Cerebellar nuclear complex (tissue), 1 donor: Measurements from ENCODE around the gene MYLK.

ENCODE experiments used
- DNase-seq, 2 experiments: peaks; one replicate each; lab custom pipeline; 2025; lab: John Stamatoyannopoulos, UW

MYLK gene

GRCh38 chr3:123698813-123699212 lies 185.3 kb downstream of the MYLK start:
- no peak for DNase-seq

GRCh38 chr3:123696808-123697207 lies 187.3 kb downstream of the MYLK start:
- DNase-seq, result no peak

GRCh38 chr3:123695731-123696640 lies 188.1 kb downstream of the MYLK start:
- no peak for DNase-seq

GRCh38 chr3:123695152-123695551 lies 189.0 kb downstream of the MYLK start:
- no peak for DNase-seq

- no peak for DNase-seq
These were observed 189.6 kb downstream of the MYLK start for GRCh38 chr3:123694366-123695087.

- no peak for DNase-seq
These were observed 190.4 kb downstream of the MYLK start for GRCh38 chr3:123693584-123694190.

- DNase-seq, result no peak
These were observed 191.5 kb downstream of the MYLK start for GRCh38 chr3:123692671-123693070.

- DNase-seq, result no peak
These were observed 192.1 kb downstream of the MYLK start for GRCh38 chr3:123692041-123692440.

GRCh38 chr3:123689831-123690230 lies 194.3 kb downstream of the MYLK start:
- no peak for DNase-seq

GRCh38 chr3:123688241-123688747 lies 195.8 kb downstream of the MYLK start:
- DNase-seq, result no peak

- no peak for DNase-seq
These were observed 196.8 kb downstream of the MYLK start for GRCh38 chr3:123687286-123687685.

GRCh38 chr3:123686251-123686650 lies 197.9 kb downstream of the MYLK start:
- DNase-seq, result no peak

- no peak for DNase-seq
These were observed 198.4 kb downstream of the MYLK start for GRCh38 chr3:123685780-123686179.

- DNase-seq, result no peak
These were observed 199.5 kb downstream of the MYLK start for GRCh38 chr3:123684636-123685035.

GRCh38 chr3:123684209-123684608 lies 199.9 kb downstream of the MYLK start:
- no peak for DNase-seq

- DNase-seq, result no peak
These were observed 200.5 kb downstream of the MYLK start for GRCh38 chr3:123683505-123684154.

GRCh38 chr3:123682781-123683504 lies 201.2 kb downstream of the MYLK start:
- DNase-seq, result no peak

- DNase-seq, result no peak
These were observed 201.8 kb downstream of the MYLK start for GRCh38 chr3:123682302-123682701.

- no peak for DNase-seq
These were observed 204.3 kb downstream of the MYLK start for GRCh38 chr3:123679712-123680386.

- DNase-seq, result no peak
These were observed 206.0 kb downstream of the MYLK start for GRCh38 chr3:123678108-123678511.
